Kidney epithelial cell (primary cell): ENCODE results near the gene FGD1. TPM values are rescaled to one million over a fixed set of nuclear protein-coding genes. Genes with fewer than 3 reads are reported as not detected.

Experiments
- DNase-seq: peaks from one replicate; pipeline ENCODE4 v3.0.0-alpha.2; 2010; ENCODE audit warnings: low read depth
- H3K27me3 ChIP-seq: 2 replicates; pipeline ENCODE4 v1.6.0; 2011; ENCODE audit warnings: low read length; ENCODE audit not compliant: control insufficient read depth, insufficient read depth
- H3K36me3 ChIP-seq: 2 replicates; pipeline ENCODE4 v1.5.1; 2011; ENCODE audit warnings: low read length; ENCODE audit not compliant: control insufficient read depth, insufficient read depth
- H3K4me3 ChIP-seq: 2 replicates; pipeline ENCODE4 v1.5.1; 2011; ENCODE audit warnings: low read depth, mild to moderate bottlenecking, control low read depth, low read length
- total RNA-seq: library from RNA; depleted of rRNA; stranded (reverse); fragments of >200 nt; gene quantifications from 2 replicates; pipeline ENCODE4 v1.2.3, GENCODE V29; 2015
- TF ChIP-seq, protein P1 (sequence below): IDR thresholded peaks from 2 replicates; pipeline ENCODE4 v1.5.1; 2011; ENCODE audit warnings: mild to moderate bottlenecking, moderate library complexity, low read length, control low read depth, inconsistent platforms; ENCODE audit not compliant: insufficient read depth, poor library complexity, severe bottlenecking

Gene FGD1
- total RNA-seq, 1 donor from 2014 or later, result 11.8 TPM

DNA sequence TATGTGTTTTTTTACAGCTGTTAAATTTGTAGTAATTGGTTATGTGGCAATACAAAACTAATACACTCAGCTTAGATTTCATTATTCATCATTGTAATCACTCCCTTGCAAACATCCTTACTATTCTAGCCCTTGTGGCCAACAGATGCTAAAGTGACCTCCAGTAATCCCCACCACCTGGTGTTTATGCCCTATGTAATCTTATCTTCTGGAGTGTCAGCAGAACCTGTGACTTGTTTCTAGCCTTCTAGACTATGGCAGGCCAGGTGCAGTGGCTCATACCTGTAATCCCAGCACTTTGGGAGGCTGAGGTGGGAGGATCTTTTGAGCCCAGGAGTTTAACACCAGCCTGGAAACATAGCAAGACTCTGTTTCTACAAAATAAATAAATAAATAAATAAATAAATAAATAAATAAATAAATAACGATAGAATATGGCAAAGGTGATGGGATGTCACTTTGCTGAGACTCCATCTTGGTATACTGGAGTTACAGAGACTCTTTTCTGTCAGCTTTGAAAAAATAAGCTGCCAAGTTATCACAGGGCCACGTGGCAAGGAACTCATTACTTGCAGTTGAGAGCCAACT, 68.1 kb downstream of the FGD1 start:
- TF ChIP-seq, protein P1, sequence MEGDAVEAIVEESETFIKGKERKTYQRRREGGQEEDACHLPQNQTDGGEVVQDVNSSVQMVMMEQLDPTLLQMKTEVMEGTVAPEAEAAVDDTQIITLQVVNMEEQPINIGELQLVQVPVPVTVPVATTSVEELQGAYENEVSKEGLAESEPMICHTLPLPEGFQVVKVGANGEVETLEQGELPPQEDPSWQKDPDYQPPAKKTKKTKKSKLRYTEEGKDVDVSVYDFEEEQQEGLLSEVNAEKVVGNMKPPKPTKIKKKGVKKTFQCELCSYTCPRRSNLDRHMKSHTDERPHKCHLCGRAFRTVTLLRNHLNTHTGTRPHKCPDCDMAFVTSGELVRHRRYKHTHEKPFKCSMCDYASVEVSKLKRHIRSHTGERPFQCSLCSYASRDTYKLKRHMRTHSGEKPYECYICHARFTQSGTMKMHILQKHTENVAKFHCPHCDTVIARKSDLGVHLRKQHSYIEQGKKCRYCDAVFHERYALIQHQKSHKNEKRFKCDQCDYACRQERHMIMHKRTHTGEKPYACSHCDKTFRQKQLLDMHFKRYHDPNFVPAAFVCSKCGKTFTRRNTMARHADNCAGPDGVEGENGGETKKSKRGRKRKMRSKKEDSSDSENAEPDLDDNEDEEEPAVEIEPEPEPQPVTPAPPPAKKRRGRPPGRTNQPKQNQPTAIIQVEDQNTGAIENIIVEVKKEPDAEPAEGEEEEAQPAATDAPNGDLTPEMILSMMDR, result no peak
- Histone ChIP-seq H3K27me3 (no peaks in the 10 kb centered on the region), H3K36me3 (no peaks in the 10 kb centered on the region), H3K4me3 (no peak overlapping the region)
- DNase-seq, result no peak

DNA sequence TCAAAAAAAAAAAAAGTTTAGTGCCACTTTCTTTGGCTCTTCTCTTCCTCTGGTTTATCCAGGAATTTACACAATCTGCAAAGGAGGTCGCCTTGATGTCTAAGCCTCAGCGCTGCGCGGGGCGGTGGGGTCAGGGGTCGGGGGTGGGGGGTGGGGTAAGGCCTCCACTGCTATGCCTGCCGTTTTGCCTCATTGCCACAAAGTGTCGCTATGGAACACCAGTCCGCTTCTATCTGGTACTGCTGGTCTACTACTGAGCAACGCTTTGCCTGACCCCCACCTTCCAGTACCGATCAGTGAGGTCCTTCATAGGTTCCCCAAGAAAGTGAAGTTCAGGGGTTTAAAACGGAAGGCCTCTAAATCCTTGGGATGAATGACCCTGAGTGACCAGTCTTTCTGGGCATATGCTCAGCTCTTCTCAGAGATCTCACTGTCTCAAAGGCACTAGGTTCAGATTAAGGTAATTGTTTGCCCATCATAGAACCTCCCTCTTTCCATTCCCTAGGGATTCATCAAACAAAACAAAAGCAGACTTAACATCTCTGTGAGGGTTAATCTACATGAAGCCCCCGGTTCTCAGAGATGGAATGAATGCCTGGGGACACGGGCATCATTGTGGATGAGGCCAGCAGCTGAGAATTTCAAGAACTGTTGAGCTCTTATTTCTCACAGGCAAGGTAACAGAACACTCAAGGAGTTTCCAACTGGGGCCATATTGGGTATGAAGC, 72.7 kb downstream of the FGD1 start:
- TF ChIP-seq, protein P1, result no peak
- no peaks in the 10 kb centered on the region for H3K36me3 ChIP-seq
- no peak for DNase-seq
- H3K4me3 ChIP-seq, result no peak overlapping the region
- no peaks in the 10 kb centered on the region for H3K27me3 ChIP-seq

DNA sequence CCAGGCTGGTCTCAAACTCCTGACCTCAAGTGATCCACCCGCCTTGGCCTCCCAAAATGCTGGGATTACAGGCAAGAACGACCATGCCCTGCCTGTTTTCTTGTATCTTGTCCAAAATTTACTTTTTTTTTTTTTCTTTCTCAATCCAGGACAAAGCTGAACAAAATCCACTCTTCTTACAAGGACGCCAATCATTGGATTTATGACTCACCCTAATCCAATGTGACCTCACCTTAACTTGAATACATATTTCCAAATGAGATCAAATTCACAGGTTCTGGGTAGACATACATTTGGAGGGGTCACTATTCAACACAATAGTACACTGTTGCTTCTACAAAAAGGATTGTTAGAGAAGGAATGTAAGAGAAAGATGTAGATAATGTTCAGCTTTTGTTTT, 73.9 kb downstream of the FGD1 start:
- no peaks in the 10 kb centered on the region for H3K36me3 ChIP-seq
- DNase-seq, result no peak
- TF ChIP-seq, protein P1, result no peak
- H3K4me3 ChIP-seq, result no peak overlapping the region
- H3K27me3 ChIP-seq, result no peaks in the 10 kb centered on the region

DNA sequence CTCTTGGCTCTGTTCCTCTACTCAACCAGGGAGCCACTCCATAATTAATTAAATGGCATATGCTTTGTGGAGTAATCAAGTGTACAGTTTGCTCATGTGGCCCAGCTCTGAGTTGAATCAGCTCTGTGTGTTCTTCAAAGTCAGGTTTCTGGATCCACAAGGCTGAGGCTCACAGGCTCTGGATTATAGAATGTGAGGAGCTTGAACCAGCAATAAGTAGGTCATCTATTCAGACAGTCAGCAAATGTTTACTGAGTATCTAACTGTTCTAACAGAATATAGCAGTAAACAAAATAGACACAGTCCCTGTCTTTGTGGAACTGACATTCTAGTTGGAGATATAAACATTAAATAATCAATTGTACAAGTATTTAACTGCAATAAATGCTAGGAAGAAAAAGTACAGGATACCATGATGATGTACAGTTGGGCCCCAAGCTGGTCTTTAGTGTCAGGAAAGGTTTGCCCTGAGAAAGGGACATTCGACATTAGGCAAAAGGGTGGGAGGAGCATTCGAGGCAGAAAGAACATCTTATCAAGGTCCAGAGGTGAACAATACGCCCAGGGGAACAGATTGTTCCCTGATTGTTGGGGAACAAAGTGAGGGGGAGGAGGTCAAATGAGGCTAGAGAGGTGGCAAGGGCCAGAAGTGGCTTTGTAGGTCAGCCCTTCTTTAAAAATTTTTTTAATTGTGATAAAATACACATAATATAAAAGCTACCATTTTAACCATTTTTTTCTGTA, 76.3 kb downstream of the FGD1 start:
- Histone ChIP-seq H3K36me3 (no peaks in the 10 kb centered on the region), H3K4me3 (no peak overlapping the region), H3K27me3 (no peaks in the 10 kb centered on the region)
- TF ChIP-seq, protein P1, result no peak
- no peak for DNase-seq

DNA sequence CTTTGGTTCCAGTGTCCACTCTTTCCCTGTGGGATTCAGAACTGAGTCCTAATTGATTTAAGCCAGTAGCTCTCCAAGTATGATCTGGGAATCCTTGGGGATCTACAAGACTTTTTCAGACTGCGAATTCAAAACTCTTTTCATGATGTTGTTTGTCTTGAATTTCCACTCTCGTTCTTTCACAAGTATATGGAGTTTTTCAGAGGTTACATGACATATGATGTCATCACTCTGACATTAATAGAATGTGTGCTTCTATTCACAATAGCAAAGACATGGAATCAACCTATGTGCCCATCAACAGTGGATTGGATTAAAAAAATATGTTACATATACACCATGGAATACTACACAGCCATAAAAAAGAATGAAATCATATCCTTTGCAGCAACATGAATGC, 79.1 kb downstream of the FGD1 start:
- H3K27me3 ChIP-seq, result no peaks in the 10 kb centered on the region
- TF ChIP-seq, protein P1, result no peak
- H3K4me3 ChIP-seq, result no peak overlapping the region
- H3K36me3 ChIP-seq, result no peaks in the 10 kb centered on the region
- no peak for DNase-seq
